Glomerular visceral epithelial cell (primary cell): ENCODE results near the gene MINPP1.

Experiments
- DNase-seq: peaks from one replicate; pipeline ENCODE4 v3.0.0-alpha.2; 2016; ENCODE audit errors: extremely low spot score

The MINPP1 gene

DNA sequence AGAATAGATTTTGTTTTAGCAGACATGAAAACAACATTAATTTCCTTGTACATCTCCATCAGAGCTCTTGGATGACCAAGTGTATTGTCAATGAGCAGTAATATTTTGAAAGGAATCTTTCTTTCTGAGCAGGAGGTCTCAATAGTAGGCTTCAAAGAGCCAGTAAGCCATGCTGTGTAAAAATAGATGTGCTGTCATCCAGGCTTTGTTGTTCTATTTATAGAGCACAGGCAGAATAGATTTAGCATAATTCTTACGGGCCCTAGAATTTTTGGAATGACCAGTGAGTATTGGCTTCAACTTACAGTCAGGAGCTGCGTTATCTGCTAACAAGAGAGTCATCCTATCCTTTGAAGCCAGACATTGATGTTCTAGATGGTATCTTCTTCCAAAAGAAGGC, 19.0 kb downstream of the MINPP1 start:
- no peak for DNase-seq

DNA sequence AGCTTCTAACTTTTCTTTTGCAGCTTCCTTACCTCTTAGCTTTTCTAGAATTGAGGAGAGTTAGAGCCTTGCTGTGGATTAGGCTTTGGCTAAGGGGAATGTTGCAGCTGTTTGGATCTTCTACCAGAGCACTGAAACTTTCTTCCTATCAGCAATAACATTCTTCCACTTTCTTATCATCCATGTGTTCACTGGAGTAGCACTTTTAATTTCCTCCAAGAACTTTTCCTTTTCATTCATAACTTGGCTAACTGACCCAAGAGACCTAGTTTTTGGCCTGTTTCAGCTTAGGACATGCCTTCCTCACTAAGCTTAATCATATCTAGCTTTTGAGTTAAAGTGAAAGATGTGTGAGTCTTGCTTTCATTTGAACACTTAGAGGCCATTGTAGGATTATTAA, 19.6 kb downstream of the MINPP1 start:
- DNase-seq: no peak

DNA sequence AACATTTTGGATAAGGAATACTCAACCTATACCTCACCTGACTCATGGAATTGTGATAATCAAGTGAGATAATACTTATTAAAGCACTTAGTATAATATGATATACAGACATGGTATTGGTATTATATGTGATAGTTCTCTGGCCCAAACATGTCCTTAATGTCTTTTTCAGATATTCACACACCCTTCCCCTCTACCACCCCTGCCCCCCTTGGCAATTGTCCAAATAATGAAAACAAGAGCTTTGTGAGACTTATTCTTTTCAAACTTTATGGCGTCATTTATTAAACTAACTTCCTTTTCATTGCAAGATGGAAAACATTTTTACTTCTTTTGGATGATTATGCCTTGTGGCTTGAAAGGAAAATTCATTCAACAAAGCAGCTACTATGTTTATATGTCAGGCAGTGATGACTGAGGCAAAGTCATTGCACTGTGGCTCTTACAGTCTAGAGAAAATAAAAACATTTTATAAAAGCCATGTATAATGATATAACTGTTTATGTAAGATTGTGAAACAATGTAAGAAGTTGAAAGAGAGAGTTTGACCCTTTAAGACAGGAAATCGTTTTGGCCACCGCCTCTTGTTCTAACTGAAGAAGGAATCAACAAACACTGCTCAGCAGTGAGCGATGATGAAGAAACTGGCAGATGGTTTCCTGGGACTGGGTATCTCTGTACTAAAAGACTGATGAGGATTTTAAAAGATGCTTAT, 27.4 kb downstream of the MINPP1 start:
- no peak for DNase-seq

DNA sequence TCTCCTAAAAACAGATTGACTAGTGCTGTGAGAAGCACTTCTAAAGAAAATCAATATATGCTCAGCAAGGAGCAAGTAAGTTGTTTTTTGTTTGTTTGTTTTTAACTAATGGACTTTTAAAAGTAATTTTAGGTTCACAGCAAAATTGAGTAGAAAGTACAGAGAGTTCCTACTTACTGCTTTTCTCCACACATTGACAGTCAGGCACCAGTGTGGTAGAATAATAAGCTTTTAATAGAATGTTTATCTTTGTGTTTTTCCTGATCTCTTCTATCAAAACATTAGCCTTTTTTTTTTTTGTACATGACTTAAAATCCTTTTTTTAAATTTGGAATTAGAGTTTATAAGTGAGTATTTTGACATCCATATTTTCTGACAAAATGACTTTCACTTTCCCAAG, 28.0 kb downstream of the MINPP1 start:
- no peak for DNase-seq

DNA sequence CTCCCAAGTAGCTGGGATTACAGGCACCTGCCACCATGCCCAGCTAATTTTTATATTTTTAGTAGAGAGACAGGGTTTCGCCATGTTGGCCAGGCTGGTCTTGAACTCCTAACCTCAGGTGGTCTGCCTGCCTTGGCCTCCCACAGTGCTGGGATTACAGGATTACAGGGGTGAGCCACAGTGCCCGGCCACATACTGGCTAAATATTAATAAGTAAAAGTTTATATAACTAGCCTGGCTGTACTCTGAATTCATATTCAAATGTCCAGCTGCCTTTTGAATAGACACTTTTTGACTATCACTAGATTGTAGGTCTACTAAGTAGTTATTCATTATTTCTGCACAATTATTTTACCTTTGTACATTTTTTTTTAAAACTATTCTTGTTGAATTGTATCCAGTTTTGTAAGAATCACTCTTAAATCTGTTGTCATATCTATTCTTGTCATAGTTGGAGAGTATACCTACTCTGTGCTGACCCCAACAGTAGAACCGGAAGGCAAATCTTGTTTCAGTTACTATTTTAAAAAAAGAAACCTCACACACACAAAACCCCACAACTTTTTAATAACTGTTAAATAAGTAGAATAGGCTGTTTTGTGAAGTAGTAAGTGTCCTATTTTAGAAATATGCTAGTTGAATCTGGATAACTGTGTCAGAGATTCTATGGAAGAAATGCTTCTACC, 29.6 kb downstream of the MINPP1 start:
- DNase-seq: no peak

DNA sequence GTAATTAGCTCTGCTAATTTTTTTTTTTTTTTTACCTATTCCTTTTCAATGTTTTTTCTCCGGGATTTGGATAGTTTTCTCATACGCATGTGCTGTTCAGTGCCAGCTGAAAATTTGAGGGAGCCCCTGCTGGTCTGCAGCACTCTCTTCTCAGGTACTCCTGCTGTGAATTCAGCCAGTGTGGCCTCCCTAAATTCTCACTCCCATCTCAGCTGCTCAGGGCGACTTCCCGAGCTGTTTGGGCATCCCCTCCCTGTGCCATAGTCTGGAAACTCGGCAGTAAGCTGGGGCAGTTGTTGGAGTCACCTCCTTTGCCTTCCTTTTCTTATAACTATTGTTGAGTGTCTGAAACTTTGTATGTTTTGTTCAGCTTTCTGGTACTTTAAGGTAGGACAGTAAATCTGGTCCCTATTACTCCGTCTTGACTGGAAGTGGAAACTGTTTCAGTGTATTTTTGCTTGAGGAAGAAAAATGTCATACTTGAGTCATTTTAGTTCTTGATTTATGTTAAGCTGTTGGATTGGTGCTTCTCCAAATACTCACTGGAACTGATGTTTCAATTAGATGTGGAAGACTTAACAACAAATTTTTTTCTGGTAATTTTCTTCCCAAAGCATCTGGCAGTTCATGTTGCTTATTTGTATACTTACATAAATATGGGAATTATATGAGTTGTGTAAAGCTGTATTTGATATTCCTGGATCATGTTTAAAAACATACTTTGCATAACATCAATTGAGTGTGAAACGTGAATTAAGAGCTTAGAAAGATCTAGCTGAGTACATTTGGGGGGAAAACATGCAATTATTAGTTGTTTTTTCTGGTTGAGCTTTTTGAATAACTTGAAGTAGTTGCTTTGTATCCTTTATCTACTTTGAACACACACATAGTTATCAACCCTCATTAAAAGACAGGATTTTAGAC, 33.7 kb downstream of the MINPP1 start:
- DNase-seq: no peak

DNA sequence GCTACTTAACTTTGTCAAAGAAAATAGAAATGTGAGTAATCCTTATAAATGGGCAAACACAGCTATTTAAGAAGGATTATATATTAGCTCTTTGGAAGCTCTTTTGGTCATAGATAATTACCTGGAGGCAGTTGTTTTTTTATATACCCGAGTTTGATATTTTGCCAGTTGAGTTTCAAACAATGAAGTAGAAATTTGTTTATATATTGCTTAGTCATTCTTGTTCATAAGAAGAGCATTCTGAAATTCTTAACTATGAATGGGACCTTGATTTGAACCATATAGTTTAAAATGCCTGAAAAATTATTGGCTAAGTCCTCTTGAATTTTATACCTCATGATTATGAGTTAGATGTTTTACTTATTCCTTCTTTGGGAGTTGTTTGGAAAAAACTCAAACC, 36.4 kb downstream of the MINPP1 start:
- no peak for DNase-seq

DNA sequence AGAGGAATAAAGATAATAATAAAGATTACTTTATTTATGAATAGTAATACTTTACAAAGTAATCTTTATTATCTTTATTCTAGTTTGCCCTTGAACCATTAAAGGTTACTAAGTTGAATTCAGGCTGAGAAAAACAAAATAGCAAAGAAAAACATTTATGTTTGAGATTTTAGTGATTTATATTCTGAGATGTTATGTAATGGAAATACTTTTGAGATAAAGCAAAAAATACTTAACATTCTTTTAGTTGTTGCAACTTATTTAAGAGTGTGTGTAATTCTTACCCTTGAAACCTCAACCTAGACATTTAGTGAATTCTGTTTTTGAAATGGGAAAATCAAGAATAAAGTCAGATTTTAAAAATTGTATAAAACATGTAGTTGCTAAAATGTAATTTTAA, 40.0 kb downstream of the MINPP1 start:
- no peak for DNase-seq

DNA sequence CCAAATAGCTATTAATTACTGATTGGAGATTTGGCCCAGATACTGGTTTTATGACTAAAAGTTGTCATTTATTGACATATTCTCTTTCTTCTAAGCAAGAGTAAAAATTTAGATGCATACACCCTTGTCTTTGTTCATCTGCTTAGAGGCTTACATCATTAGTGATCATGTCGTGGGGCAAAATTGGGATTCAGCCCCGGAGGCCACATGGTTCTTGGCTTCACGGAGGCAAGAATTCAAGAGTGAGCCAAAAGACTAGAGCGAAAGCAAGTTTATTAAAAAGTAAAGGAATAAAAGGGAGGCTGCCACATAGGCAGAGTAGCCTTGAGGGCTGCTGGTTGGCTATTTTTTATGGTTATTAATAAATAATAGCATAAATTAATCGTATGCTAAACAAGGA, 41.1 kb downstream of the MINPP1 start:
- DNase-seq: no peak

DNA sequence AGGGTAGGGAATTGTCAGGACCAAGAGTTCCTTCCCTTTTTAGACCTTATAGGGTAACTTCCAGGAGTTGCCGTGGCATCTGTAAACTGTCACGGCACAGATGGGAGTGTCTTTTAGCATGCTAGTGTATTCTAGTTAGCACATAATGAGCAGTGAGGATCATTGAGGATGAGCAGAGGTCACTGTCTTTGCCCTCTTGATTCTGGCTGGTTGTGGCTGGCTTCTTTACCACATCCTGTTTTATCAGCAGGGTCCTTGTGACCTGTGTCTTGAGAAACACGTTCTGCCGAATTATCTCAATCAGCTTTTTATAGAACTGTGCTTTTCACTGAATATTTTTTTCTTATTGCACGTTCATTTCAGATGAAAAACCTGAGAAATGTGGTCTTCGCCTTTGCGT, 41.5 kb downstream of the MINPP1 start:
- DNase-seq: no peak

DNA sequence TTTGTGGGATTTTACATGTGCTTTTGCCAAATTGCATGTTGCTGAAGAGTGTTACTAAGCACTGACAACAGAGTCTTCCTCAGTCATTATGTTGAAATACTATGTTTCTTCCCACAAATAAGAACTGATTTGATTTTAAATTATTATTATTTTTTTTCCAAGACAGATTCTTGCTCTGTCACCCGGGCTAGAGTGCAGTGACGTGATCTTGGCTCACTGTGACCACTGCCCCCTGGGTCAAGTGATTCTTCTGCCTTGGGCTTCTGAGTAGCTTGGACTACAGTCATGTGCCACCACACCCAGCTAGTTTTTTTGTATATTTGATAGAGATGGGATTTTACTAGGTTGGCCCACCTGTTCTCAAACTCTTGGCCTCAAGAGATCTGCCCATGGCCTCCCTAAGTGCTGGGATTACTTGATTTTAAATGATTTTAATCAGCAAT, 42.3 kb downstream of the MINPP1 start:
- no peak for DNase-seq

DNA sequence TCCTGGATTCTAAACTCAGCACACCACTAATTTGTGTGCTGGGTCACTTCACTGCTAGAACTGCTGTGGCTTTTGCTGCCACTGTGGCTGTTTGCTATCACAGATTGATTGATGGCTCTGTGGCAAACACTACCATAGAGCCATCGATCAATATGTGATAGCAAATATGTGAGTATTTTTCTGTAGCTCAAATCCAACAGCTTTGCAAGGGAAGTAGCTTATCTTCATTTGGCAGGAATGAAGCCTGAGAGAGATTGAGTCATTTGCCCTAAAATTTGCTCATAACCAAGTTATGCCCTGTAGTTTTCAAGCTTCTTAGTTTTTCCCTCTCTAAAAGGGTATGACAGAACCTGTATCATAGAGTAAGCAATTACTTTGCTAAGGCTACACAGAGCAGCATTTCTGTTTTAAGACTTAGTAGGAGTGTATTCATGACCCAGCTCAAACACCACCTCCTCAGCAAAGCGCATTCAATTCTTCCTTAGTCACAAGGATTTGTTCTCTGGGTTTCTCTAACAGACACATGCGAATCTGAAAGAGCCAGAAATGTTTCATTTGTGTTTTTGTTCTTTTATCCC, 43.1 kb downstream of the MINPP1 start:
- DNase-seq: no peak

DNA sequence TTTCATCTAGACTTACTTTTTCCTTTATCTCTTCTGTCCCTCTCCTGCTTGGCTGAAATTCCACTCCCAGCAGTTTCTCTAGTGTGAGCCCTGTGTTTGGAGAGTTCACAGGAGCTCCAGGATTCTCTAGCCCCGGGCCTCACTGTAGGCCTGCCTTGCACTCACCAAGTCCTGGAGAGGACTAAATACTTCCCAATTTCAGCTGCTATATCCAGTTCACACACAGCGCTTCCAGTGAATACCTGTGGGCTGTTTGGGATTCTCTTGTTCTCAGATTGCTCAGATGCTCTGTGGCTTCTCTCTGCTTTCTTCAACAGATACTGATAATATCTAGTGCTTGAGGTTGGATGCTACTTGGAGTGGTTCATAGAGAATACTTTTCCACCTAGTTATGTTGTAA, 46.0 kb downstream of the MINPP1 start:
- no peak for DNase-seq

DNA sequence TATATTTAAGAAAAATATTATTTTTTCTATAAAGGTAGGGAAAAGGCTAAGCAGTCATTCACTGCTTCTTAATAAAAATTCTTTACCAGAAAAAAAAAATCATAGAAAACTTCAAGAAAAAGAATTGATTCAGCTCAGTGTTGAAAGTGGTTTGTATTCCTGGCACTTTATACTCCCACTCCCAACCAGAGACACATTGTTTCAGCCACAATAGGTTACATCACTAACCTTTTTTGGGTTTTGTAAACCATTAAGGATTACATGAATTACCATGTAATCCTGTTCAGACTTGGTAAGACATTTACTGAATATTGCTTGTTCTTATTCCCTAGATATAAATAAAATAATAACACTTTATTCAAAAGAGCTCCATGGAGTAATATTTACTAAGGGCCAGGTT, 46.6 kb downstream of the MINPP1 start:
- no peak for DNase-seq

DNA sequence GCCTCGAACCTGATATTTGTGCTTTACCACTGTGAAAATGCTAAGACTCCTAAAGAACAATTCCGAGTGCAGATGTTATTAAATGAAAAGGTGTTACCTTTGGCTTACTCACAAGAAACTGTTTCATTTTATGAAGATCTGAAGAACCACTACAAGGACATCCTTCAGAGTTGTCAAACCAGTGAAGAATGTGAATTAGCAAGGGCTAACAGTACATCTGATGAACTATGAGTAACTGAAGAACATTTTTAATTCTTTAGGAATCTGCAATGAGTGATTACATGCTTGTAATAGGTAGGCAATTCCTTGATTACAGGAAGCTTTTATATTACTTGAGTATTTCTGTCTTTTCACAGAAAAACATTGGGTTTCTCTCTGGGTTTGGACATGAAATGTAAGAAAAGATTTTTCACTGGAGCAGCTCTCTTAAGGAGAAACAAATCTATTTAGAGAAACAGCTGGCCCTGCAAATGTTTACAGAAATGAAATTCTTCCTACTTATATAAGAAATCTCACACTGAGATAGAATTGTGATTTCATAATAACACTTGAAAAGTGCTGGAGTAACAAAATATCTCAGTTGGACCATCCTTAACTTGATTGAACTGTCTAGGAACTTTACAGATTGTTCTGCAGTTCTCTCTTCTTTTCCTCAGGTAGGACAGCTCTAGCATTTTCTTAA, 47.7 kb downstream of the MINPP1 start:
- DNase-seq: no peak

DNA sequence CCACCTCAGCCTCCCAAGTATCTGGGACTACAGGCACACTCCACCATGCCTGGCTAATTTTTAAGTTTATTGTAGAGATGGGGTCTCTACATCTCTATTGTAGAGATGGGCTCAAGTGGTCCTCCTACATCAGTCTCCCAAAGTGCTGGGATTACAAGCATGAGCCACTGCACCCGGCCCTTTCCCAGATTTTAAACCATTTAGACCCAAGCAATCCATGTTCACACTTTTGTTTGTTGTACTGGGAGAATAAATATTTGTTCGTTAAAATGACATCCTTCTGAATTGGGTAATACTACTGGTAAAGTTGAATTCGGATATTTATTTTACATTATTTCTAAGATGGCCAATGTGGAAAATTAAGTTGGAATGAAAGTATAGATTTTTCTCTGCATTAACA, 52.7 kb downstream of the MINPP1 start:
- no peak for DNase-seq

DNA sequence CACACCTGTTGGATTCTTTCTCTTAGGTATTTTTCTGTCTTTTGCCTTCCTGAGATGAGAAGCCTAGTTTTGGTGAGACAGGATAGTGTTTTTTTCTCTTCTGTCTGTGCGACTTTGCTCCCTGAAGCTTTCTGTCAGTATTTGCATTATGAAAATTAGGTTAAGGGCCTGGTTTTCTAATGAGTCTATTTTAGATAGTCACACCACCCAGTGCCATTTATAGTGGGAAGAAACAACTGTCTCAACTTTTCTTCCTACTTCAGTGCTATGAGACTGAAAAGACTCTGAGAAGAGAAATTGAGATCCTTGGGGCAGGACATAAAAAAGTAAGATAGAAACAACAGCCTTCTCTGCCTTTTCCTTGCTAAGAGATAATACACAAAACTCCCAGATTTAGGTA, 53.6 kb downstream of the MINPP1 start:
- no peak for DNase-seq

DNA sequence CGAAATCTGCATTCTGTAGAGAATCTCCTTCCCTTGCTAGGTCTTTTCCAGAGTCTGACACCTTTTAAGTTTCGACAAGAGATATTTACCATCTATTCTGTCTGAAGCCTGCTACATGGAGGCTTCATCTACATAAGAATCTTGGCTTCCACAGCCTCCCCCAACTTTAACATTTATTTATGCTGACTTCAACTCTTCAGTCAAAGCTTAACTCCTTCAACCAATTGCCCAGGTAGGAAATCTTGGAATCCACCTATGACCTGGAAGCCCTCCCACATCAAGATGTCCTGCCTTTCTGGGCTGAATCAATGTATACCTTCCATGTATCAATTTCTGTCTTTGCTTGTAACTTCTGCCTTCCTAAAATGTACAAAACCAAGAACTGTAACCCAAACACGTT, 54.7 kb downstream of the MINPP1 start:
- no peak for DNase-seq

DNA sequence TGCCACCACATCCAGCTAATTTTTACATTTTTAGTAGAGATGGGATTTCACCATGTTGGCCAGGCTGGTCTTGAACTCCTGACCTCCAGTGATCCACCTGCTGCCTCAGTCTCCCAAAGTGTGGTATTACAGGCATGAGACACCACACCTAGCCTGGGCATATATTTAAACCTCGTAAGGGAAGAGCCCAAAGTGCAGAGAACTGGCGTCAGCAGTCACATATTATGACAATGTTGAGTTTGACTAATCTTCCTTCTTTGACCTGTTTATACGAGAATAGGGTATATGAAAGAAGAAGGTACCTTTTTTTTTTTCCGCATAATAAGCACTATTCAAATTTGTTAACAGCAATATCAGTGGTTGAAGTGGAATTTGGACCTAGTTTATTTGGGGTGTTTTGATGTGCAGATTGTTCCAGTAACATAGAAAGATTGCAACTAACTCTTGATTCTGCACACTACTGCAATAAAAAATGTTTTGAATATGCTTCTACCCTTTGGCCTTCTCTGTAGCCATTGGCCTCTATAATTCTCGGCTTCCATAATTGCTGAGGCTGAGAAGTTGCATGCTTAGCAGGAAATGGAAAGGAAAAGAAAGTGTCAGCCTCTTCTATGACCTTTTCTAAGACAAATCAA, 55.9 kb downstream of the MINPP1 start:
- DNase-seq: no peak

DNA sequence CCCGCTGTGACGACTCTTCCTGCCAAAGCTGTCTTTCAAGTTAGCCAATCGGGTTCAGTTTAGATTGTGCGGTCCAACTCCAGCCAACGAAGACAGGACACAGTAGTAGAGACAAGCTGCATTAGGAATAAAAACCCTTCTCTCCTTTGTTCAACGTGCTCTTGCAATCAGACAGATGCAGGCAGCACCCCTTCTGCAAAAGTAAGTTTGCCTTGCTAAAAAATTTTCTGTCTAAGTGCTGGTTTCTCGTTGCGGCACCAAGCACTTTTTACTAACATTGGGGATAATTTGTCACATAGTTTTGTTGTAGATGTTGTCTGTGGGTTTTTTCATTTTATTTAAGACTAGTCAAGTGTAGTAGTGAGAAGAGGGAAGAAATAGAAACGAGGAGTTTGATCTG, 58.1 kb downstream of the MINPP1 start:
- DNase-seq: no peak

DNA sequence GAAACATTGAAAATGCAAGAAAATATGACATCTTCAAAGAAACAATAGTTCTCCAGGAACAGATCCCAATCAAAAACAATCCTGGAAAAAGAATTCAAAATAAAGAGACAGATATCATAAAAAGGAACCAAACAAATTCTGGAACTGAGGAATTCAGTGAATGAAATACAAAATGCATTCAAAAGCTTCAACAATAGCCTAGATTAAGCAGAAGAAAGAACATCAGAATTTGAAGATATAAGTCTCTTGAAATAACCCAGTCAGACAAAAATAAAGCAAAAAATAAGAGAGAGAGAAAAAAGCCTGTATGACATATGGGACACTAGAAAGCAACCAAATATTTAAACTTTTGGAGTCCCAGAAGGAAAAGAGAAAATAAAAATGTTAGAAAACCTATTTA, 60.3 kb downstream of the MINPP1 start:
- DNase-seq: no peak
